ENCODE data around the gene SYT2. TPM values are rescaled to one million over a fixed set of nuclear protein-coding genes. Genes with fewer than 3 reads are reported as not detected.

The SYT2 gene
- total RNA-seq, 2 donors from 2014 or later, result 0.02 TPM; not detected in 1

- Mint-ChIP-seq H3K27me3 (ENCODE audit: low read depth) (no peaks in the 10 kb centered on the region), H3K36me3 (ENCODE audit: insufficient read depth in 2 of 2) (no peaks in the 10 kb centered on the region), H3K4me3 (no peak overlapping the region), H3K4me1 (ENCODE audit: low read depth) (no peaks in the 10 kb centered on the region), H3K9me3 (no peaks in the 10 kb centered on the region), H3K27ac (no peak overlapping the region)
- no peak for ATAC-seq (replicated peaks in 1 of 2)
- no peak for DNase-seq
These were observed 116.4 kb downstream of the SYT2 start for GRCh38 chr1:202593845-202594244.

GRCh38 chr1:202592146-202592545, 118.1 kb downstream of the SYT2 start:
- Mint-ChIP-seq H3K9me3 (no peaks in the 10 kb centered on the region), H3K27ac (no peak overlapping the region), H3K4me3 (no peak overlapping the region), H3K4me1 (ENCODE audit: low read depth) (no peaks in the 10 kb centered on the region), H3K27me3 (ENCODE audit: low read depth) (no peaks in the 10 kb centered on the region), H3K36me3 (ENCODE audit: insufficient read depth in 2 of 2) (no peaks in the 10 kb centered on the region)
- DNase-seq (no peak), ATAC-seq (replicated peaks in 1 of 2) (no peak)

GRCh38 chr1:202591515-202591914, 118.7 kb downstream of the SYT2 start:
- H3K9me3 Mint-ChIP-seq, result no peaks in the 10 kb centered on the region
- H3K27ac Mint-ChIP-seq, result no peak overlapping the region
- no peaks in the 10 kb centered on the region for H3K4me1 Mint-ChIP-seq (ENCODE audit: low read depth)
- no peaks in the 10 kb centered on the region for H3K27me3 Mint-ChIP-seq (ENCODE audit: low read depth)
- DNase-seq (no peak), ATAC-seq (replicated peaks in 1 of 2) (no peak)
- no peaks in the 10 kb centered on the region for H3K36me3 Mint-ChIP-seq (ENCODE audit: insufficient read depth in 2 of 2)
- no peak overlapping the region for H3K4me3 Mint-ChIP-seq

DNA sequence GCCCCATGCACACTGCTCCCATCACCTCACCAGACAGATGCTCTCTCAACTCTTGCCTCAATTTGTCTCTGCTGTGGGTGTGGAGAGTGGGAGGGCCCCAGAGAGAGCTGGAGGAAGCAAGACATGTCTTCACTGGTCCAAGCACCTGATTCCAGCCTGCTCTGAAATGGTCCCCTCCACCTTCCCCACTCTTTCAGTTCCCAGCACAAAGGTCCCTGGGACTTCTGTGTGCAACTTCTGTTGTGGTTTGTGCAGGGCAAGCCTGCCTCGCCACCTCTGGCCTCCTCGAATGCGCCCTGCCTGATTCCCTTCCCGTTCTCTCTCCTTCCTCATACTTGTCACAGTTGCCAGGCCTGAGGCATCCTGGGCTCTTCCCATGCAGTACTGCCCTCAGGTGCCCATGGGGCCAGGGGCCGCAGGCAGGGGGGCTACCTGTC, 119.3 kb downstream of the SYT2 start:
- H3K27ac Mint-ChIP-seq, result no peak overlapping the region
- no peak overlapping the region for H3K4me3 Mint-ChIP-seq
- H3K4me1 Mint-ChIP-seq (ENCODE audit: low read depth), result no peaks in the 10 kb centered on the region
- ATAC-seq (replicated peaks in 1 of 2), result no peak
- H3K27me3 Mint-ChIP-seq (ENCODE audit: low read depth), result no peaks in the 10 kb centered on the region
- no peak for DNase-seq
- H3K36me3 Mint-ChIP-seq (ENCODE audit: insufficient read depth in 2 of 2), result no peaks in the 10 kb centered on the region
- H3K9me3 Mint-ChIP-seq, result no peaks in the 10 kb centered on the region

DNA sequence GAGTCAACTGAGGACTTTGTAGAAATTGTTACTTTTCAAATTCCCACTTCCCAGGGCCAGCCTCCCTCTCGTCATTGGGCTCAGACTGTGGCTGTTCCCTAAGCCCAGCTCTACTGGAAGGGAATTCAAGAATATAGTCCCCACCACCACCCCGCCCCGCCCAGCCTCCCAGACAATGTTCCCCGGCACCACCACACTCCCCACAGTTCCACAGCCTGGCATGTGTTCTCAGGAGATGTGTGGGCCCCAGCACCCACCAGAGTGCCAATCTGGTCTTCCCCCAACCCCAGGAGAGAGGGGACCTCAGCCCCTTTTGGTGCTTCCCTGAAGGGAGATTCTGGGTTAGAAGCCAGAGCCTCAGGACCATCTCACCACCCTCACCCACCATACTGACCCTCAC, 120.1 kb downstream of the SYT2 start:
- DNase-seq (no peak), ATAC-seq (replicated peaks in 1 of 2) (no peak)
- H3K4me1 Mint-ChIP-seq (ENCODE audit: low read depth), result no peaks in the 10 kb centered on the region
- no peak overlapping the region for H3K27ac Mint-ChIP-seq
- H3K27me3 Mint-ChIP-seq (ENCODE audit: low read depth), result no peaks in the 10 kb centered on the region
- H3K9me3 Mint-ChIP-seq, result no peaks in the 10 kb centered on the region
- H3K36me3 Mint-ChIP-seq (ENCODE audit: insufficient read depth in 2 of 2), result no peaks in the 10 kb centered on the region
- H3K4me3 Mint-ChIP-seq, result no peak overlapping the region

DNA sequence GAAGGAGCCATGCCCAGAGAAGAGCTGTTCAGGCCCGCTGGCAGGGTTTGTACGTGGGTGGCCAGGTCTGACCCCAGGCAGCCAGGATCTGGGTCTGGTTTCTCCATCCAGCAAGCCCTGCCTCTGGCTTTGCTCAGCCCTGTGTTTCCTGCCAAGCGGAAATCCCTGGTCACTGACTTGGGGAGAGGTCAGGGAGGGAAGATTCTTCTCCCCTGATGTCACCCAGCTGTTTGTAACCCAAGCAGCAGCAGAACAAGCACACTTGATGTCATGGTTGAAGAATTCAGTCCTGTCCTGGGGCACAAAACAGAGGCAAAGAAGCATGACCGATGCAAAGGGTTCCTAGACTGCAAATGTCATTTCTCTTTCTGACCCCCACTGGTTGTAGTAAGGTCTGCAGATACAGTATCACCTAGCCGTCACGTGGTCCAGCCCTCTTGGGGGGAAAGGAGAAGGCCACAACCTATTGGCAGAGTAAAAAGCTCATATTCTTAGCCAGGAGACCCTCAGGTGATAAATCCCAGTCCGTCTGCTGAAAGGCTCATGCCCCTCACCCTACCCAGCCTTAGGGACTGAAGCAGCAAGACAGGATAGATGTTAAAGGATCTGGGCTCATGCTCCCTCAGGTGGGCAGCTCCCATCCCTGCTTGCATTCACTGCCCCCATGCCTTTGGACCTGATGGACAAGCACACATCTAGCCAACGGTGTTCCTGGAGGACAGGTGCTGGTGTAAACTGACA, 120.9 kb downstream of the SYT2 start:
- Mint-ChIP-seq H3K4me1 (ENCODE audit: low read depth) (no peaks in the 10 kb centered on the region), H3K27me3 (ENCODE audit: low read depth) (no peaks in the 10 kb centered on the region), H3K36me3 (ENCODE audit: insufficient read depth in 2 of 2) (no peaks in the 10 kb centered on the region), H3K27ac (no peak overlapping the region), H3K9me3 (no peaks in the 10 kb centered on the region), H3K4me3 (no peak overlapping the region)
- DNase-seq, result no peak
- no peak for ATAC-seq (replicated peaks in 1 of 2)

- no peak for ATAC-seq (replicated peaks in 1 of 2)
- DNase-seq, result no peak
- H3K27ac Mint-ChIP-seq, result no peak overlapping the region
- H3K36me3 Mint-ChIP-seq (ENCODE audit: insufficient read depth in 2 of 2), result no peaks in the 10 kb centered on the region
- no peaks in the 10 kb centered on the region for H3K27me3 Mint-ChIP-seq (ENCODE audit: low read depth)
- no peaks in the 10 kb centered on the region for H3K4me1 Mint-ChIP-seq (ENCODE audit: low read depth)
- H3K4me3 Mint-ChIP-seq, result no peak overlapping the region
- H3K9me3 Mint-ChIP-seq, result no peaks in the 10 kb centered on the region
These were observed 121.6 kb downstream of the SYT2 start for GRCh38 chr1:202588503-202589189.

- ATAC-seq (replicated peaks in 1 of 2), result no peak
- Mint-ChIP-seq H3K27me3 (ENCODE audit: low read depth) (no peaks in the 10 kb centered on the region), H3K4me3 (no peak overlapping the region), H3K4me1 (ENCODE audit: low read depth) (no peaks in the 10 kb centered on the region), H3K27ac (no peak overlapping the region), H3K9me3 (no peaks in the 10 kb centered on the region), H3K36me3 (ENCODE audit: insufficient read depth in 2 of 2) (no peaks in the 10 kb centered on the region)
- no peak for DNase-seq
These were observed 122.3 kb downstream of the SYT2 start for GRCh38 chr1:202587859-202588485.

DNA sequence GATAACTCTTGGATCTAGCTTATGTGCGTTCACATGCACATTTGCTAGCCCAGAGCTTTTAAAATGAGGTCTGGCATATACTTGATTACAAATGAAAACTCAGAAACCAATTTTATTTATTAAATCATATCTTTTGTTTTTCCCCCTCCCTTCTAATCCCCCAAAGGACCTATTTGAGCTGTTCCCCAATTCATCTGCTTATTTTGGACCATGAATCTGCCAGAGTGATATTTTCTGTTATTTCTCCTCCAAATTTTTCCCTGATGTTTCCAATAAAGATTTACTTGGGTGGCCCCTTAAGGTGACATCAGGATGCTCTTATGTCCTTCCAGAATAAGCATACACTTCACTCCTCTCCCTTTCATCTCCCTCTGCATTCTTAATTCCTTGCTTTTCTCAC, 123.4 kb downstream of the SYT2 start:
- H3K9me3 Mint-ChIP-seq, result no peaks in the 10 kb centered on the region
- ATAC-seq (replicated peaks in 1 of 2), result no peak
- H3K27ac Mint-ChIP-seq, result no peak overlapping the region
- DNase-seq, result no peak
- no peaks in the 10 kb centered on the region for H3K27me3 Mint-ChIP-seq (ENCODE audit: low read depth)
- no peaks in the 10 kb centered on the region for H3K36me3 Mint-ChIP-seq (ENCODE audit: insufficient read depth in 2 of 2)
- H3K4me3 Mint-ChIP-seq, result no peak overlapping the region
- no peaks in the 10 kb centered on the region for H3K4me1 Mint-ChIP-seq (ENCODE audit: low read depth)

DNA sequence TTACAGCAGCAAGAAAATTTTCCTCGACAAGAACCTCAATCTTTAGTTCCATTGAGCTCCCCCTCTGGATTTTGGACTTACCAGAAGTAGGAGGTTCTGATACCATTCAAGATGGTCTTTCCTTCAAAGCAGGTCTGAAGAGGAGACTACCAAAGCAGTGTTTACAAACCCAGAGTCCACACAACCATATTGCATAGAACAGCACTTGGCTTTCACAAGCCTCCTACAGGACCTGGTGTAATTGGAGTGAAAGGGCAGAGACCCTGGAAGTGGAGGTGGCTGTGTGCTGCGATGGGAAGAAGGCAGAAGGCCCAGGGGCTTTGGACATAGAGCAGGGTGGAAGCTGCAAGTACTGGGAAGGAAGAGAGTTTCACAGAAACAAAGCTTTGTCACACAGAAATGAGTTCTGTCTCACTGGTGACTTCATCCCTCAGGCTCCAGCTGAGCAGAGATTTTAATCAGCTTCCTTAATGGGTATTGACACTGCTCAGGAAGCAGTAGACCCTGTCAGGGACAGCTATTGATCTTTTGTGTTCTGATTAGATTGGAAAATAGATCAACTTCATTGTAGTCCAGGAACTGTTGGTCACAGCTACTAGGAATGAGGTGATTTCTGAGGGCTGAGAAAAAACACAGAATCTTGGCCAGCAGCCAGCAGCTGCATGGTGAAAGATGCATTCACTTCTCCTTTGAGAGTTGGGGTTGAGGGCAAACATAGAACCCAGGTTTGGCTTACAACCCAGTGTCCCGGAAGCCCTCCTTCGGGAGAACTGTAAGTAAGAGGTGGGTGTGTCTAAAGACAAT, 124.0 kb downstream of the SYT2 start:
- no peaks in the 10 kb centered on the region for H3K4me1 Mint-ChIP-seq (ENCODE audit: low read depth)
- no peaks in the 10 kb centered on the region for H3K9me3 Mint-ChIP-seq
- H3K27ac Mint-ChIP-seq, result no peak overlapping the region
- no peak for DNase-seq
- H3K27me3 Mint-ChIP-seq (ENCODE audit: low read depth), result no peaks in the 10 kb centered on the region
- no peaks in the 10 kb centered on the region for H3K36me3 Mint-ChIP-seq (ENCODE audit: insufficient read depth in 2 of 2)
- ATAC-seq (replicated peaks in 1 of 2), result no peak
- no peak overlapping the region for H3K4me3 Mint-ChIP-seq

- Mint-ChIP-seq H3K27me3 (ENCODE audit: low read depth) (no peaks in the 10 kb centered on the region), H3K4me3 (no peak overlapping the region), H3K27ac (no peak overlapping the region), H3K4me1 (ENCODE audit: low read depth) (no peaks in the 10 kb centered on the region), H3K36me3 (ENCODE audit: insufficient read depth in 2 of 2) (no peaks in the 10 kb centered on the region), H3K9me3 (no peaks in the 10 kb centered on the region)
- ATAC-seq (replicated peaks in 1 of 2) (no peak), DNase-seq (no peak)
These were observed 124.7 kb downstream of the SYT2 start for GRCh38 chr1:202585590-202585933.

GRCh38 chr1:202584707-202585589, 125.3 kb downstream of the SYT2 start:
- DNase-seq, result no peak
- Mint-ChIP-seq H3K4me3 (no peak overlapping the region), H3K4me1 (ENCODE audit: low read depth) (no peaks in the 10 kb centered on the region), H3K36me3 (ENCODE audit: insufficient read depth in 2 of 2) (no peaks in the 10 kb centered on the region), H3K9me3 (no peaks in the 10 kb centered on the region), H3K27me3 (ENCODE audit: low read depth) (no peaks in the 10 kb centered on the region), H3K27ac (no peak overlapping the region)
- ATAC-seq (replicated peaks in 1 of 2), result no peak

Measured in activated T-cell treated with anti-CD3 and anti-CD28 coated beads, Interleukin-2, amount 50 U/mL, for 72 hours (primary cell).